Measurements from ENCODE around the gene KIF26B.

KIF26B gene

GRCh38 chr1:245588116-245588639 is 433.4 kb downstream of the KIF26B start:
- Histone ChIP-seq H3K4me3 (ENCODE audit: insufficient read length, low read depth) (no peak overlapping the region), H3K9me3 (ENCODE audit: insufficient read depth, low read length) (no peaks in the 10 kb centered on the region), H3K4me1 (ENCODE audit: insufficient read depth, insufficient read length) (peaks cover 3% of the 10 kb centered on the region), H3K36me3 (ENCODE audit: insufficient read depth, insufficient read length, low read length) (no peaks in the 10 kb centered on the region), H3K9ac (ENCODE audit: insufficient read length, low read depth) (no peak overlapping the region), H3K27me3 (ENCODE audit: insufficient read depth, insufficient read length) (no peaks in the 10 kb centered on the region)
- DNase-seq (ENCODE audit: low read depth, low spot score), result no peak
- TF ChIP-seq SUZ12 (IDR thresholded peaks at IDR 0.05; ENCODE audit: extremely low read depth, insufficient read depth, insufficient read length) (no peak), ZNF274 (IDR thresholded peaks at IDR 0.05; ENCODE audit: low read depth, low read length) (no peak), YY1 (IDR thresholded peaks at IDR 0.05; ENCODE audit: insufficient read depth, insufficient read length) (no peak)

DNA sequence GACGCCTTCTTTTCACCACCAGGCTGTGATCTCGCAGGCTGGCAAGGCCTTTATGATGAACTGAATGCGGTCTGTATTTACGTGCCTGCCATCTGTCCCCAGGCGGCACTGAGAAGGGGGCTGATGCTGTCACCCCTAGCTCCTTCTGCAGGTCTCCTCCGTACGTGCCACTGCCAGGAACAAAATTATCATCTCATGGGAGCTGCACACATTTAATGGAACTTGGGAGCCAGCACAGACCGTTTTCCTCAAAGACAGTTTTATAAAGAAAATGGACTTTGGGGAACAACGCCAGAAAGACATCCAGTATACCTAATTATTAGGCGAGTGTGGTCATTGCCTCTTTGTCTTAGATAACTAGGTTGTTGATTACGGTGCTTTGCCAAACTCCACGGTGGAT is 434.5 kb downstream of the KIF26B start:
- DNase-seq (ENCODE audit: low read depth, low spot score), result no peak

GRCh38 chr1:245589906-245590305 is 435.1 kb downstream of the KIF26B start:
- no peak overlapping the region for H3K9ac ChIP-seq (ENCODE audit: insufficient read length, low read depth)
- no peaks in the 10 kb centered on the region for H3K27me3 ChIP-seq (ENCODE audit: insufficient read depth, insufficient read length)
- H3K9me3 ChIP-seq (ENCODE audit: insufficient read depth, low read length), result no peaks in the 10 kb centered on the region
- no peak for TF ChIP-seq SUZ12 (IDR thresholded peaks at IDR 0.05; ENCODE audit: extremely low read depth, insufficient read depth, insufficient read length)
- no peak for TF ChIP-seq ZNF274 (IDR thresholded peaks at IDR 0.05; ENCODE audit: low read depth, low read length)
- no peak for TF ChIP-seq YY1 (IDR thresholded peaks at IDR 0.05; ENCODE audit: insufficient read depth, insufficient read length)
- DNase-seq (ENCODE audit: low read depth, low spot score), result no peak
- no peaks in the 10 kb centered on the region for H3K36me3 ChIP-seq (ENCODE audit: insufficient read depth, insufficient read length, low read length)
- H3K4me3 ChIP-seq (ENCODE audit: insufficient read length, low read depth), result no peak overlapping the region
- H3K4me1 ChIP-seq (ENCODE audit: insufficient read depth, insufficient read length), result peaks cover 3% of the 10 kb centered on the region

More for the DNA sequence above, 434.5 kb downstream of the KIF26B start:
- Histone ChIP-seq H3K27me3 (ENCODE audit: insufficient read depth, insufficient read length) (no peaks in the 10 kb centered on the region), H3K4me3 (ENCODE audit: insufficient read length, low read depth) (no peak overlapping the region), H3K36me3 (ENCODE audit: insufficient read depth, insufficient read length, low read length) (no peaks in the 10 kb centered on the region), H3K4me1 (ENCODE audit: insufficient read depth, insufficient read length) (peaks cover 3% of the 10 kb centered on the region), H3K9me3 (ENCODE audit: insufficient read depth, low read length) (no peaks in the 10 kb centered on the region), H3K9ac (ENCODE audit: insufficient read length, low read depth) (no peak overlapping the region)
- TF ChIP-seq SUZ12 (IDR thresholded peaks at IDR 0.05; ENCODE audit: extremely low read depth, insufficient read depth, insufficient read length), result no peak
- no peak for TF ChIP-seq ZNF274 (IDR thresholded peaks at IDR 0.05; ENCODE audit: low read depth, low read length)
- no peak for TF ChIP-seq YY1 (IDR thresholded peaks at IDR 0.05; ENCODE audit: insufficient read depth, insufficient read length)

GRCh38 chr1:245590726-245591125 is 435.9 kb downstream of the KIF26B start:
- Histone ChIP-seq H3K36me3 (ENCODE audit: insufficient read depth, insufficient read length, low read length) (no peaks in the 10 kb centered on the region), H3K9me3 (ENCODE audit: insufficient read depth, low read length) (no peaks in the 10 kb centered on the region), H3K4me3 (ENCODE audit: insufficient read length, low read depth) (no peak overlapping the region), H3K9ac (ENCODE audit: insufficient read length, low read depth) (no peak overlapping the region), H3K4me1 (ENCODE audit: insufficient read depth, insufficient read length) (peaks cover 3% of the 10 kb centered on the region), H3K27me3 (ENCODE audit: insufficient read depth, insufficient read length) (no peaks in the 10 kb centered on the region)
- no peak for DNase-seq (ENCODE audit: low read depth, low spot score)
- no peak for TF ChIP-seq ZNF274 (IDR thresholded peaks at IDR 0.05; ENCODE audit: low read depth, low read length)
- TF ChIP-seq SUZ12 (IDR thresholded peaks at IDR 0.05; ENCODE audit: extremely low read depth, insufficient read depth, insufficient read length), result no peak
- TF ChIP-seq YY1 (IDR thresholded peaks at IDR 0.05; ENCODE audit: insufficient read depth, insufficient read length), result no peak

GRCh38 chr1:245591346-245592188 is 436.8 kb downstream of the KIF26B start:
- Histone ChIP-seq H3K36me3 (ENCODE audit: insufficient read depth, insufficient read length, low read length) (no peaks in the 10 kb centered on the region), H3K27me3 (ENCODE audit: insufficient read depth, insufficient read length) (no peaks in the 10 kb centered on the region), H3K4me1 (ENCODE audit: insufficient read depth, insufficient read length) (peaks cover 3% of the 10 kb centered on the region), H3K4me3 (ENCODE audit: insufficient read length, low read depth) (no peak overlapping the region), H3K9ac (ENCODE audit: insufficient read length, low read depth) (no peak overlapping the region), H3K9me3 (ENCODE audit: insufficient read depth, low read length) (no peaks in the 10 kb centered on the region)
- no peak for DNase-seq (ENCODE audit: low read depth, low spot score)
- TF ChIP-seq ZNF274 (IDR thresholded peaks at IDR 0.05; ENCODE audit: low read depth, low read length) (no peak), YY1 (IDR thresholded peaks at IDR 0.05; ENCODE audit: insufficient read depth, insufficient read length) (no peak), SUZ12 (IDR thresholded peaks at IDR 0.05; ENCODE audit: extremely low read depth, insufficient read depth, insufficient read length) (no peak)

- no peak overlapping the region for H3K4me3 ChIP-seq (ENCODE audit: insufficient read length, low read depth)
- no peaks in the 10 kb centered on the region for H3K36me3 ChIP-seq (ENCODE audit: insufficient read depth, insufficient read length, low read length)
- TF ChIP-seq SUZ12 (IDR thresholded peaks at IDR 0.05; ENCODE audit: extremely low read depth, insufficient read depth, insufficient read length) (no peak), ZNF274 (IDR thresholded peaks at IDR 0.05; ENCODE audit: low read depth, low read length) (no peak), YY1 (IDR thresholded peaks at IDR 0.05; ENCODE audit: insufficient read depth, insufficient read length) (no peak)
- DNase-seq (ENCODE audit: low read depth, low spot score), result no peak
- no peaks in the 10 kb centered on the region for H3K9me3 ChIP-seq (ENCODE audit: insufficient read depth, low read length)
- no peak overlapping the region for H3K9ac ChIP-seq (ENCODE audit: insufficient read length, low read depth)
- H3K27me3 ChIP-seq (ENCODE audit: insufficient read depth, insufficient read length), result no peaks in the 10 kb centered on the region
- peaks cover 3% of the 10 kb centered on the region for H3K4me1 ChIP-seq (ENCODE audit: insufficient read depth, insufficient read length)
Measured at GRCh38 chr1:245592189-245592460, 437.3 kb downstream of the KIF26B start.

- Histone ChIP-seq H3K9ac (ENCODE audit: insufficient read length, low read depth) (no peak overlapping the region), H3K4me1 (ENCODE audit: insufficient read depth, insufficient read length) (no peaks in the 10 kb centered on the region), H3K4me3 (ENCODE audit: insufficient read length, low read depth) (no peak overlapping the region), H3K27me3 (ENCODE audit: insufficient read depth, insufficient read length) (no peaks in the 10 kb centered on the region), H3K9me3 (ENCODE audit: insufficient read depth, low read length) (no peaks in the 10 kb centered on the region), H3K36me3 (ENCODE audit: insufficient read depth, insufficient read length, low read length) (no peaks in the 10 kb centered on the region)
- no peak for DNase-seq (ENCODE audit: low read depth, low spot score)
- TF ChIP-seq ZNF274 (IDR thresholded peaks at IDR 0.05; ENCODE audit: low read depth, low read length), result no peak
- no peak for TF ChIP-seq YY1 (IDR thresholded peaks at IDR 0.05; ENCODE audit: insufficient read depth, insufficient read length)
- no peak for TF ChIP-seq SUZ12 (IDR thresholded peaks at IDR 0.05; ENCODE audit: extremely low read depth, insufficient read depth, insufficient read length)
Measured at GRCh38 chr1:245598524-245599305, 443.9 kb downstream of the KIF26B start.

Measured in NT2/D1 (cell line).